GM06990 (cell line): Measurements from ENCODE around the gene LGR4.

ENCODE experiments used
- DNase-seq: peaks from one replicate; pipeline ENCODE4 v3.0.0-alpha.2; 2011; ENCODE audit not compliant: insufficient read length; ENCODE audit errors: extremely low read depth
- H3K27me3 ChIP-seq: replicated peaks from 2 replicates; pipeline ENCODE4 v1.6.0; 2011; ENCODE audit warnings: low read length; ENCODE audit not compliant: control insufficient read depth, insufficient read depth
- H3K36me3 ChIP-seq: 2 replicates; pipeline ENCODE4 v1.5.1; 2011; ENCODE audit warnings: low read length; ENCODE audit not compliant: control insufficient read depth, insufficient read depth
- H3K4me3 ChIP-seq: replicated peaks from 2 replicates; pipeline ENCODE4 v1.5.1; 2011; ENCODE audit warnings: low read depth, mild to moderate bottlenecking, control low read depth, low read length
- TF ChIP-seq, protein P1 (sequence below): IDR thresholded peaks from 2 replicates; pipeline ENCODE4 v1.5.1; 2011; ENCODE audit warnings: low read length, control low read depth, mild to moderate bottlenecking, inconsistent platforms; ENCODE audit not compliant: insufficient read depth, poor library complexity, severe bottlenecking

Gene LGR4

DNA sequence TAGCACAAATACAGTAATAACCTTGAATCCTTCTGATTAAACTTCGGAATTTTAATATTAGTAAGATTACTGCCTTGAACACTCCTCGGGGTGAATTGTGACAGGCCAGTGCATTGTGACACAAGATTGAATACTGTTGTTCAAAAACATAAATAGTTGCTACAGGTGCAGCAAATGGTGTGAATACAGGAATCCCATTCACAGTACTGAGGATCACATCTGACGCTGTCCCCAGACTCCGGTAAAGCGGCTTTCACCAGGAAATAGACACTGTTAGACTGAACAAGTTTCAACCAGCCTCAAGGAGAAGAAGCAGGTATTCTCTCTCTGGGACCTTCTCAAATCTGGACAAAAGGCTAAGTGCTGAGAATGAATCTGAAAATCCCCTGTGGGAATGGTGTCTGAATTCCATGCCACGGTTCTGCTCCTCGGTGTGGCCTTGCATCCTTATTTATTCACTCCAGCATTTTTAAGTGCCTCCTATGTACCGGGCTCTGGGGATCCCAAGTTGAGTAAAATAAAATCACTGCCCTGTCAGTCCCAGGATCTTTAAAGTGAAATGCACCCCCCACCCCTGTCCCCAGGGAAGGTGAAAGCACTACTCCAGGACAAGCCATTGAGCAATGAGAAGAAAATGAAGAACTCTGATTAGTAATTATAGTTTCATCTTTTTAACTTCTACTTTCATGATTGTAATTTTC is 3.4 kb downstream of the LGR4 start:
- Histone ChIP-seq H3K4me3 (no peak overlapping the region), H3K27me3 (no peaks in the 10 kb centered on the region), H3K36me3 (no peaks in the 10 kb centered on the region)
- no peak for DNase-seq
- TF ChIP-seq, protein P1, sequence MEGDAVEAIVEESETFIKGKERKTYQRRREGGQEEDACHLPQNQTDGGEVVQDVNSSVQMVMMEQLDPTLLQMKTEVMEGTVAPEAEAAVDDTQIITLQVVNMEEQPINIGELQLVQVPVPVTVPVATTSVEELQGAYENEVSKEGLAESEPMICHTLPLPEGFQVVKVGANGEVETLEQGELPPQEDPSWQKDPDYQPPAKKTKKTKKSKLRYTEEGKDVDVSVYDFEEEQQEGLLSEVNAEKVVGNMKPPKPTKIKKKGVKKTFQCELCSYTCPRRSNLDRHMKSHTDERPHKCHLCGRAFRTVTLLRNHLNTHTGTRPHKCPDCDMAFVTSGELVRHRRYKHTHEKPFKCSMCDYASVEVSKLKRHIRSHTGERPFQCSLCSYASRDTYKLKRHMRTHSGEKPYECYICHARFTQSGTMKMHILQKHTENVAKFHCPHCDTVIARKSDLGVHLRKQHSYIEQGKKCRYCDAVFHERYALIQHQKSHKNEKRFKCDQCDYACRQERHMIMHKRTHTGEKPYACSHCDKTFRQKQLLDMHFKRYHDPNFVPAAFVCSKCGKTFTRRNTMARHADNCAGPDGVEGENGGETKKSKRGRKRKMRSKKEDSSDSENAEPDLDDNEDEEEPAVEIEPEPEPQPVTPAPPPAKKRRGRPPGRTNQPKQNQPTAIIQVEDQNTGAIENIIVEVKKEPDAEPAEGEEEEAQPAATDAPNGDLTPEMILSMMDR, result no peak

DNA sequence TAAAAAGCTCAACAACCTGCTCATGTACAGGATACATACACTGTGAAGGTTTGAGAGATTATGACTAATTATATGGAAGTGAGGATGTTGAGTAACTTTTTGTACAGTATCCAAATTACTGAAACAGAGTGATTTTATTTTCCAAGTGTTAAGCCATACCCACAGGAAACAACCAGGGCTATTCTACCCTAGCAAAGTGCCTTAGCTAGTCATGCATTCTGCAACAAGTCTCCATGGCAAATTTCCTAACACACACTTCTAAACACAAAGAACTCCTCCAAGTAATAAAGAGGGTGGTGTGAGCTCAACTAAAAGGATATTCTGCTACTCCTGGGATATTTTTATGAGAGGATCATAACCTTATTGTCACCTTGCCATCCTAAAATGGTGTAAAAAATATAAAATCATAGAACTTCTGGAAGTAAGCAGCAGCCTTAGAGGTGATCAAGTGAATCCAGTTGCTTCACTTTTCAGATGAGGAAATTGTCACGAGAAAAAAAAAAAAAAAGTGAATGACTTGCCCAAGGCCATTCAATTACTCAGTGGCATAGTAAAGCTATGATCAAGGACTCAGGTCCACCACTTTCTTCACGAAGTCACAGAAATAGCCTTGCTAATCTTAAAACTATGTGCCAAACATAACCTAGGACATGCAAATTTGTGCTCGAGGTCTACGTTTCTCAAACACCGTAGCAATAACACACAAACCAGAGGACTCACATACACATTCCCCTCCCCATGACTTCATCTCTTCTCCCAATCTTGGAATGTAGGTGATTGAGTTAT is 4.2 kb downstream of the LGR4 start:
- TF ChIP-seq, protein P1, result no peak
- H3K4me3 ChIP-seq, result no peak overlapping the region
- no peaks in the 10 kb centered on the region for H3K36me3 ChIP-seq
- no peaks in the 10 kb centered on the region for H3K27me3 ChIP-seq
- DNase-seq, result no peak

DNA sequence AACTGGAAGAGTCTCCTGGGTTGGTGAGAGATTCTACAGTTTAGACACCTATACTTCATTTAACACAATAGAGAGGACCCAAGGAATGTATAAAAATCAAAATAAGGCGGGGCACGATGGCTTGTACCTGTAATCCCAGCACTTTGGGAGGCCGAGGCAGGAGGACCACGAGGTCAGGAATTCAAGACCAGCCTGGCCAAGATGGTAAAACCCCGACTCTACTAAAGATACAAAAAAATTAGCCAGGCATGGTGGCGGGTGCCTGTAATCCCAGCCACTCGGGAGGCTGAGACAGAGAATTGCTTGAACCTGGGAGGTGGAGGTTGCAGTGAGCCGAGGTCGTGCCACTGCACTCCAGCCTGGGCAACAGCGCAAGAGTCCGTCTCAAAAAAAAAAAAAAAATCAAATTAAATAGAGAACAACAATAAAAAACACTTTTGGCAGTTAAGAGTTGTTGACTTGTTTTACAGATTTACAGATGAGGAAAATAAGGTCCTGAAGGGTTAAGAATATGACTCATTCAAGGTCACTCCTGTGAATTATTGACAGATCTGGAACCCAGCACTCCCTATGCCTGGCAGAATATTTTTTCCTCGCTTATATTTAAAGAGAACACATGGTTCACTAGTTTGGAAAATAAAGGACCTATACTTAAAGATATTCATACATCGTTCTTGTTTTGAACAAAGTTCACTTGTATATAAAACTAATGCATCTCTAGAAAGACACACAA is 5.2 kb downstream of the LGR4 start:
- no peak overlapping the region for H3K4me3 ChIP-seq
- DNase-seq, result no peak

DNA sequence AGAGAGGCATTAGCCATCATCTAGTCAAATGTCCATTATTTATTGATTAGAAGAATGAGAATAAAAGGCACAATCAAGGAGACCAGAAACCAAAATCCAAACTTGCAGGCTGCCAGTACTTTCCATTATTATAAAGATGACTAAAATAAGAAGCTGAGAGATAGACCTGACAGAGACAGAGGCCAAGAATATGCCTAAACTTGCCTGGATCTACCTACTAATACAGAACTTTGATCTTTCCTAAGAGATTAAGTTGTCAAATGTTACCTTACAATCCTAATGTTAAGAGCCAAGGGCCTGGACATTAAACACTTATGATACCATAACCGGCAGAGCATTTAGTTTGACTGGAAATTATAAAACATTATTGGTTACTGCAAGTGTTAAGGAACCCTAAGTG is 6.2 kb downstream of the LGR4 start:
- Histone ChIP-seq H3K4me3 (no peak overlapping the region), H3K36me3 (no peaks in the 10 kb centered on the region), H3K27me3 (no peaks in the 10 kb centered on the region)
- DNase-seq, result no peak
- TF ChIP-seq, protein P1, result no peak

More for the DNA sequence above, 5.2 kb downstream of the LGR4 start:
- TF ChIP-seq, protein P1, result no peak
- H3K36me3 ChIP-seq, result no peaks in the 10 kb centered on the region
- H3K27me3 ChIP-seq, result no peaks in the 10 kb centered on the region

DNA sequence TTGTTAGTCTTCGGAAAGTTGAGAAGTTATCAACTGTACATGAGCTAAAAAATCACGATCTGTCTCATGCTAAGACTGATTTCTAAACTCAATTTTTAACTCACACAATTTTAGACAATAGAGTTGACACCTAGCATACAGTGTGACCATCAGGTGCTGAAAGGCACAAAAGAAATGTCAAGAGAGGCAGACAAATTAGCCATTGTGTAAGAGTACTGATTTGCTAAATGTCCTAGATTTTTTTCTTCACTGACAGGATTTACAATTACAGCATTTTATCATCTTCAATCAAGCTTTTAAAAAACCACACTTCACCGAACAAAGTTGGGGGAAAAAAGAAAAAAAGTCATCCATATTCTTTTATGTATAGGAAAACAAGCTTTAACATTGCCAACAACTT is 7.0 kb downstream of the LGR4 start:
- no peaks in the 10 kb centered on the region for H3K27me3 ChIP-seq
- DNase-seq, result no peak
- no peak overlapping the region for H3K4me3 ChIP-seq
- TF ChIP-seq, protein P1, result no peak
- no peaks in the 10 kb centered on the region for H3K36me3 ChIP-seq
